Cardiac ventricle fibroblast (primary cell): Measurements from ENCODE around the gene DELE1. TPM values are rescaled to one million over a fixed set of nuclear protein-coding genes. Genes with fewer than 3 reads are reported as not detected.

Experiments used
- total RNA-seq: library from RNA; depleted of rRNA; stranded (reverse); fragments of >200 nt; gene quantifications from 2 replicates; pipeline ENCODE4 v1.2.3, GENCODE V29; 2015

The DELE1 gene, protein sequence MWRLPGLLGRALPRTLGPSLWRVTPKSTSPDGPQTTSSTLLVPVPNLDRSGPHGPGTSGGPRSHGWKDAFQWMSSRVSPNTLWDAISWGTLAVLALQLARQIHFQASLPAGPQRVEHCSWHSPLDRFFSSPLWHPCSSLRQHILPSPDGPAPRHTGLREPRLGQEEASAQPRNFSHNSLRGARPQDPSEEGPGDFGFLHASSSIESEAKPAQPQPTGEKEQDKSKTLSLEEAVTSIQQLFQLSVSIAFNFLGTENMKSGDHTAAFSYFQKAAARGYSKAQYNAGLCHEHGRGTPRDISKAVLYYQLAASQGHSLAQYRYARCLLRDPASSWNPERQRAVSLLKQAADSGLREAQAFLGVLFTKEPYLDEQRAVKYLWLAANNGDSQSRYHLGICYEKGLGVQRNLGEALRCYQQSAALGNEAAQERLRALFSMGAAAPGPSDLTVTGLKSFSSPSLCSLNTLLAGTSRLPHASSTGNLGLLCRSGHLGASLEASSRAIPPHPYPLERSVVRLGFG
- total RNA-seq: 43.2 and 46.4 TPM in 2 replicates

DNA sequence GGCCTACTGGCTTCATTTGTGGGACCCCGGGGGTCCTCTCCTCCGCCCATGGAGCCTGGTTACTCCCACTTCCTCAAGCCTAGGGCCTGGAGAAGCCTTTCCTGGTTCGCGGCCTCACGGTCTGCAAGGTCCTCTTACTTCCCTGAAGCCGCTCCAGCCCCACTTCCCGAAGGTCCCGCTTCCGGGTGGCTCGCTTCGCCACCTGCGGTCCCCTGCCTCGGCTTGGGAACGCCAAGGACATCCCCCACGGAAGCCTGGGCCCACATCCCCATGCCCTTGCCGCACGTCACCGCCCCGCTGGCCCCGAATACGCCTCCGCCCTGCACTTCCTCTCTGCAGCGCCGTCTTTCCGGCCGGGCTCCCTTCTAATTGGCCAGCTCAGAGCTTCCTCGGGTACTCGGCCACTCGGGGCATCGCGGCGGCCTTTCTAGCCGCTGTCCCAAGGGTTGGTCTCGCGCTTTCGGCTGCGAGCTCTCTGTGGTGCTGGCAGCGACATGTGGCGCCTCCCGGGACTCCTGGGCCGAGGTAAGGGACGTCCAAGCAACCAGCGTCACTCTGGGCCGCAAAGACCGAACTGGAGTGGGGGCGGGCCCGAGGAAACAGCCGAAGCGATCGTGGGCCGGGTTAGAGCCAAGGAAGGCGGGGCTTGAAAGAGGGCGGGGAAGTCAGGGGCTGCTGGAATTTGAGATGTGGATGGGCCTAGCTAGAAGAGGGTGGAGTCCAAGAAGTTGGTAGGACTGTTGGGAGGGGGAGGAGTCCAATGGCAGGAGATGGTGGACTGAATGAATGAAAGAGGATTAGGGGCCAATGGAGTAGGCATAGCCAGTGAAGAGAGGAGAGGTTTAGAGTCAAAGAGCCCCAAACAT, at the start of gene DELE1:
DELE1 (plus strand) TSS at position 424 of the 866 bp plus-strand sequence; CDS start at position 495, 71 bp downstream.

DNA sequence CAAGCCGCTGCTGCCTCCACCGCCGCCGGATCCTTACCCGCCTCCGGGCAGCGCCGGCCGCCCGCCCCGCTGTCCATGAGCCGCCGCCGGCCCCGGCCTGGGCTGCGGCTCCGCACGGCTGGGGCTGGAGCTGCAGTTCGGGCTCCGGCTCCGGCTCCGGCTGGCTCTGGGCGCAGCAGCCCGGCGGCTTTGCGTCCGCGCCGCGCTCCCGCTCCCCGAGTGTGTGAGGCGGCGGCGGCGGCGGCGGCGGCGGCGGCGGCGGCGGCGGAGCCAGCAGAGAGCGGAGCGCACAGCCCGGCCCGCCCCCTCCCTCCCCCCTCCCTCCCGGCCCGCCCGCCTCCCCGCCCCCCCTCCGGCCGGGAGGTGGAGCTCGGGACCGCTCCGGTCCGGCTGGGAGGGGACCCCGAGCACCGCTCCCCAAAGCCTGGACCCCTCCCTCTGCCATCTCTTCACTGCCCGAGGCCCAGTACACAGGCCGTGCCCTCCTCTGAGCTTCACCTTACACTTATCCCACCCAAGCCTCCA, 45.4 kb upstream of the DELE1 start, which contains the start of gene PCDH1:
PCDH1 (minus strand) TSS at position 225 of the 525 bp plus-strand sequence; CDS start at position 77, 148 bp downstream.

GRCh38 chr5:141958113-141958512, 34.4 kb downstream of the DELE1 start, which contains the start of gene PCDH12:
Gene PCDH12 (minus strand): TSS chr5:141958202. CDS start chr5:141957851, 351 bp downstream.

DNA sequence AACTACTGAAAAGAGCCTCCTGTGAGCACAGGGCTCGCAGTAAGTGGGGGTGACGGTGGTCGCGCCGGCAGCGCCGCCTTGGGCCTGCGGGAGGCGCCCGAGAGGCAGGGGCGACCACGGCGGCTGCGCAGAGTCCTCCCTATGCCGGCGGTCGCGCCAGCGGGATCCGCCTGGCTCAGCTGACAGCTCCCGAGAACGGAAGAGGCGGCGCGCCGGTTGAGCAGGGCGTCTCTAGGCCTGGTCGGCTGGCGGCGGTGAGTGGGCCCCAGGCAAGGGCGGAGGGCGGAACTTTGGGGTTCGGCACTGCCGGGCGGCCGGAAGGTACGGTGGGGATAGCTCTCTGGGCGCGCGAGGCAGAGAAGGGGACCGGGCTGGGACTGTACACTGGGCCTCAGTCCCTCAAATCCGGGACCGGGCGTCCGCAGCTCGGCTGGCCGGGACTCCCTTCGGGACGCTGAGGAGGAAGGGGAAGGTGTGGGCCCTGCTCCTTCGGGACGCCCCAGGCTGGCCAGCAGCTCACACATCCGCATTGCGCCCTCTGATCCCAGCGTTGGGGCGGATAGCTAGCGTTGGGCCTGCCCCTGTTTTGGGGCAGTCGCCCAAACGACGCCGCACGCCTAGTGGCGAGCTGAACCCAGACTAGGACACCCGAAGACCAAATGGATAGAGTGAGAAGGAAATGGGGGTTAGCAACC, 45.4 kb downstream of the DELE1 start, which contains the start of gene RNF14:
RNF14 (plus strand) TSS at position 192 of the 695 bp plus-strand sequence. CDS start 4,484 bp downstream, outside the sequence.

Other genes with a start within 250 kb of the DELE1 start
- 6.2 and 7.1 TPM in 2 replicates for gene ARAP3, start 241.6 kb upstream of the DELE1 start, total RNA-seq
- gene PCDH1, start 45.5 kb upstream of the DELE1 start, total RNA-seq: 3.3 and 4.9 TPM in 2 replicates
- gene PCDH12, start 34.3 kb downstream of the DELE1 start, total RNA-seq: 2.5 and 4.6 TPM in 2 replicates
- 36.9 and 46.1 TPM in 2 replicates for gene RNF14, start 45.2 kb downstream of the DELE1 start, total RNA-seq
- 58.7 and 70.2 TPM in 2 replicates for gene GNPDA1, start 89.2 kb downstream of the DELE1 start, total RNA-seq
- gene NDFIP1, start 184.9 kb downstream of the DELE1 start, total RNA-seq: 61.2 and 66.9 TPM in 2 replicates